Nephron progenitor cell (in vitro differentiated cells): ENCODE data around the gene KLK15.

ENCODE experiments used
- DNase-seq: peaks from one replicate; pipeline ENCODE4 v3.0.0; 2021
- H3K27ac Mint-ChIP-seq: 2 replicates; pipeline ENCODE4 v1.8.0; 2021; ENCODE audit warnings: mild to moderate bottlenecking, moderate library complexity, mixed read lengths
- H3K27me3 Mint-ChIP-seq: 2 replicates; pipeline ENCODE4 v1.8.0; 2021; ENCODE audit warnings: mild to moderate bottlenecking, low read depth, mixed read lengths; ENCODE audit not compliant: poor library complexity
- H3K36me3 Mint-ChIP-seq: 2 replicates; pipeline ENCODE4 v1.8.0; 2021; ENCODE audit warnings: low read depth, mixed read lengths
- H3K4me1 Mint-ChIP-seq: 2 replicates; pipeline ENCODE4 v1.8.0; 2021; ENCODE audit warnings: mixed read lengths
- H3K4me3 Mint-ChIP-seq: 2 replicates; pipeline ENCODE4 v1.8.0; 2021; ENCODE audit warnings: mild to moderate bottlenecking, moderate library complexity, mixed read lengths
- H3K9me3 Mint-ChIP-seq: 2 replicates; pipeline ENCODE4 v1.8.0; 2021; ENCODE audit warnings: mild to moderate bottlenecking, moderate library complexity, mixed read lengths
- TF ChIP-seq, protein P1 (sequence below): fragments of 200-600 bp; sonication (generic); IDR thresholded peaks from 2 replicates; pipeline ENCODE4 v1.5.0; 2021; ENCODE audit warnings: antibody characterized with exemption

KLK15 gene

DNA sequence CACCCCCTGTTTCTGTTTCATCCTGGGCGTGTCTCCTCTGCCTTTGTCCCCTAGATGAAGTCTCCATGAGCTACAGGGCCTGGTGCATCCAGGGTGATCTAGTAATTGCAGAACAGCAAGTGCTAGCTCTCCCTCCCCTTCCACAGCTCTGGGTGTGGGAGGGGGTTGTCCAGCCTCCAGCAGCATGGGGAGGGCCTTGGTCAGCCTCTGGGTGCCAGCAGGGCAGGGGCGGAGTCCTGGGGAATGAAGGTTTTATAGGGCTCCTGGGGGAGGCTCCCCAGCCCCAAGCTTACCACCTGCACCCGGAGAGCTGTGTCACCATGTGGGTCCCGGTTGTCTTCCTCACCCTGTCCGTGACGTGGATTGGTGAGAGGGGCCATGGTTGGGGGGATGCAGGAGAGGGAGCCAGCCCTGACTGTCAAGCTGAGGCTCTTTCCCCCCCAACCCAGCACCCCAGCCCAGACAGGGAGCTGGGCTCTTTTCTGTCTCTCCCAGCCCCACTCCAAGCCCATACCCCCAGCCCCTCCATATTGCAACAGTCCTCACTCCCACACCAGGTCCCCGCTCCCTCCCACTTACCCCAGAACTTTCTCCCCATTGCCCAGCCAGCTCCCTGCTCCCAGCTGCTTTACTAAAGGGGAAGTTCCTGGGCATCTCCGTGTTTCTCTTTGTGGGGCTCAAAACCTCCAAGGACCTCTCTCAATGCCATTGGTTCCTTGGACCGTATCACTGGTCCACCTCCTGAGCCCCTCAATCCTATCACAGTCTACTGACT lies 21.4 kb upstream of the KLK15 start, which contains the start of gene KLK3:
KLK3 (plus strand) TSS at position 280 of the 775 bp plus-strand sequence; CDS start at position 321, 41 bp downstream.
- no peaks in the 10 kb centered on the region for H3K36me3 Mint-ChIP-seq
- DNase-seq = no peak
- no peak within 1 kb of the TSS for H3K4me3 Mint-ChIP-seq
- H3K9me3 Mint-ChIP-seq = no peaks in the 10 kb centered on the region
- H3K4me1 Mint-ChIP-seq = peaks cover 6% of the 10 kb centered on the region
- H3K27ac Mint-ChIP-seq = no peak within 1 kb of the TSS
- TF ChIP-seq, protein P1, sequence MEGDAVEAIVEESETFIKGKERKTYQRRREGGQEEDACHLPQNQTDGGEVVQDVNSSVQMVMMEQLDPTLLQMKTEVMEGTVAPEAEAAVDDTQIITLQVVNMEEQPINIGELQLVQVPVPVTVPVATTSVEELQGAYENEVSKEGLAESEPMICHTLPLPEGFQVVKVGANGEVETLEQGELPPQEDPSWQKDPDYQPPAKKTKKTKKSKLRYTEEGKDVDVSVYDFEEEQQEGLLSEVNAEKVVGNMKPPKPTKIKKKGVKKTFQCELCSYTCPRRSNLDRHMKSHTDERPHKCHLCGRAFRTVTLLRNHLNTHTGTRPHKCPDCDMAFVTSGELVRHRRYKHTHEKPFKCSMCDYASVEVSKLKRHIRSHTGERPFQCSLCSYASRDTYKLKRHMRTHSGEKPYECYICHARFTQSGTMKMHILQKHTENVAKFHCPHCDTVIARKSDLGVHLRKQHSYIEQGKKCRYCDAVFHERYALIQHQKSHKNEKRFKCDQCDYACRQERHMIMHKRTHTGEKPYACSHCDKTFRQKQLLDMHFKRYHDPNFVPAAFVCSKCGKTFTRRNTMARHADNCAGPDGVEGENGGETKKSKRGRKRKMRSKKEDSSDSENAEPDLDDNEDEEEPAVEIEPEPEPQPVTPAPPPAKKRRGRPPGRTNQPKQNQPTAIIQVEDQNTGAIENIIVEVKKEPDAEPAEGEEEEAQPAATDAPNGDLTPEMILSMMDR = no peak
- H3K27me3 Mint-ChIP-seq = peaks cover 82% of the 10 kb centered on the region

DNA sequence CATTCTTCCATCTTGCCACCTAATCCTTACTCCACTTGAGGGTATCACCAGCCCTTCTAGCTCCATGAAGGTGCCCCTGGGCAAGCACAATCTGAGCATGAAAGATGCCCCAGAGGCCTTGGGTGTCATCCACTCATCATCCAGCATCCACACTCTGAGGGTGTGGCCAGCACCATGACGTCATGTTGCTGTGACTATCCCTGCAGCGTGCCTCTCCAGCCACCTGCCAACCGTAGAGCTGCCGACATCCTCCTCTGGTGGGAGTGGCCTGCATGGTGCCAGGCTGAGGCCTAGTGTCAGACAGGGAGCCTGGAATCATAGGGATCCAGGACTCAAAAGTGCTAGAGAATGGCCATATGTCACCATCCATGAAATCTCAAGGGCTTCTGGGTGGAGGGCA lies 18.2 kb upstream of the KLK15 start:
- H3K27ac Mint-ChIP-seq = no peak overlapping the region
- no peaks in the 10 kb centered on the region for H3K36me3 Mint-ChIP-seq
- H3K27me3 Mint-ChIP-seq = peaks cover 74% of the 10 kb centered on the region
- no peaks in the 10 kb centered on the region for H3K9me3 Mint-ChIP-seq
- no peak overlapping the region for H3K4me3 Mint-ChIP-seq
- no peaks in the 10 kb centered on the region for H3K4me1 Mint-ChIP-seq
- TF ChIP-seq, protein P1 = no peak
- DNase-seq = no peak

DNA sequence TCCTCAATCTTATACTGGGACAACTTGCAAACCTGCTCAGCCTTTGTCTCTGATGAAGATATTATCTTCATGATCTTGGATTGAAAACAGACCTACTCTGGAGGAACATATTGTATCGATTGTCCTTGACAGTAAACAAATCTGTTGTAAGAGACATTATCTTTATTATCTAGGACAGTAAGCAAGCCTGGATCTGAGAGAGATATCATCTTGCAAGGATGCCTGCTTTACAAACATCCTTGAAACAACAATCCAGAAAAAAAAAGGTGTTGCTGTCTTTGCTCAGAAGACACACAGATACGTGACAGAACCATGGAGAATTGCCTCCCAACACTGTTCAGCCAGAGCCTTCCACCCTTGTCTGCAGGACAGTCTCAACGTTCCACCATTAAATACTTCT lies 17.4 kb upstream of the KLK15 start:
- Mint-ChIP-seq H3K27me3 (peaks cover 73% of the 10 kb centered on the region), H3K4me3 (no peak overlapping the region), H3K9me3 (no peaks in the 10 kb centered on the region), H3K27ac (no peak overlapping the region), H3K36me3 (no peaks in the 10 kb centered on the region), H3K4me1 (no peaks in the 10 kb centered on the region)
- no peak for DNase-seq
- TF ChIP-seq, protein P1 = no peak

DNA sequence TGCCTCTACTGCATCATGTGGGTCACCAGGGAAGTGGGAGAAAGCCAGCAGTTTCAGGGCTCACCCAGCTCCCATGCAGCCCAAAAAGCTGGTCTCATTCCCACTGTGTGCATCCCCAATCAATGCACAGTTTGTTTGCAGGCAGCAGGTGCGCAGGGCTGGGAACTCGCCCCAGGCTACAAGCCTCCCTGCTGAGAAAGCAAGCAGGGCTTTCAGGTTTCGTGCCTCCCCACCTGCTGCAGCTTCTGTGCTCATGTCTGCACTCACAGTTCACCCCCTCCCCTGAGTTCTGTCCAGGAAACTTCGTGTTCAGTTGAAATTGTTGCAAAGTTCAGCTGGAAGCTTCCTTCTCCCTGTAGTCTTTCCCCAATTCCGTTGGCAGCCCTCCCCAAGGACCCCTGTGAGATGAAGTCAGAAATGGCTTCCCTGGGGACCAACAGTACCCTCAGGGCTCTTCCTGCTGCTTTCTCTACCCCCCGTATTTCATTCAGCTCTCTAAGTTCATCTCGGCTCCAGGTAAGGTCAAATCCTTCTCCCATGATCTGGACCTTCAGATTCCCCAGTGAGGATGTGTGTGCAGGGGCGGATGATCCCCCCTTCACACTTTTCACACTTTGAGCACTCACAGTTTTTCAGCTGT lies 11.0 kb upstream of the KLK15 start:
- DNase-seq = no peak
- peaks cover 88% of the 10 kb centered on the region for H3K27me3 Mint-ChIP-seq
- TF ChIP-seq, protein P1 = no peak
- no peaks in the 10 kb centered on the region for H3K36me3 Mint-ChIP-seq
- H3K27ac Mint-ChIP-seq = no peak overlapping the region
- H3K9me3 Mint-ChIP-seq = peaks cover 37% of the 10 kb centered on the region
- H3K4me3 Mint-ChIP-seq = no peak overlapping the region
- H3K4me1 Mint-ChIP-seq = no peaks in the 10 kb centered on the region

DNA sequence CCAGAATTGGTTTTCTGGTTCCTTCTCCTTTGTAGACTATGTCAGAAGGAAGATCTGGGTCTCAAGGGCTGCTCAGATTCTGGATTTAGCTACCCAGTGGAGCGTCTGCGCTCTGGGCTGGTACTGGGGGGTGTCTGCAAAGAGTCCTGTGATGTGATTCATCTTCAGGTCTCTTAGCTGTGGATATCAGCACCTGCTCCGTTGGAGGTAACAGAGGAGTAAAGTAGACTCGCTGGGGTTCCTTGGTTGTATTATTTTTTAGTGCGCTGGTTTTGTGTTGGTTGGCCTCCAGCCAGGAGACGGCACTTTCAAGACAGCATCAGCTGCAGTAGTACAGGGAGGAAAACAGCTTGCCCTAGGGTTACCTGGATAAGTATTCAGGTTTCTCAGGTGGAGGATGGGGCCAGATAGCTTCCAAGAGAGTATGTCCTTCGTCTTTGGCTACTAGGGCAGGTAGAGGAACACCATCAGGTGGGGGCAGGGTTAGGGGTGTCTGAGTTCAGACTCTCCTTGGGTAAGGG lies 10.4 kb upstream of the KLK15 start:
- H3K36me3 Mint-ChIP-seq = no peaks in the 10 kb centered on the region
- H3K27ac Mint-ChIP-seq = no peak overlapping the region
- no peak overlapping the region for H3K4me3 Mint-ChIP-seq
- H3K27me3 Mint-ChIP-seq = peaks cover 87% of the 10 kb centered on the region
- TF ChIP-seq, protein P1 = no peak
- no peak for DNase-seq
- H3K9me3 Mint-ChIP-seq = peaks cover 37% of the 10 kb centered on the region
- no peaks in the 10 kb centered on the region for H3K4me1 Mint-ChIP-seq
